PC-9 (cell line): ENCODE results near the gene ATP1B3.
A peak's percentile ranks its signal among the peaks of the same experiment; 100 is the strongest.

Experiments used
- EZH2 ChIP-seq: fragments of 200-600 bp; sonication (generic); IDR thresholded peaks from 2 replicates; pipeline ENCODE4 v1.8.0; 2017; ENCODE audit warnings: antibody characterized with exemption, low read depth
- TF ChIP-seq, protein P1 (sequence below): fragments of 200-600 bp; sonication (generic); conservative IDR thresholded peaks from 2 replicates; pipeline ENCODE4 v1.6.1; 2017; ENCODE audit warnings: mixed run types, antibody characterized with exemption, mild to moderate bottlenecking, moderate library complexity

DNA sequence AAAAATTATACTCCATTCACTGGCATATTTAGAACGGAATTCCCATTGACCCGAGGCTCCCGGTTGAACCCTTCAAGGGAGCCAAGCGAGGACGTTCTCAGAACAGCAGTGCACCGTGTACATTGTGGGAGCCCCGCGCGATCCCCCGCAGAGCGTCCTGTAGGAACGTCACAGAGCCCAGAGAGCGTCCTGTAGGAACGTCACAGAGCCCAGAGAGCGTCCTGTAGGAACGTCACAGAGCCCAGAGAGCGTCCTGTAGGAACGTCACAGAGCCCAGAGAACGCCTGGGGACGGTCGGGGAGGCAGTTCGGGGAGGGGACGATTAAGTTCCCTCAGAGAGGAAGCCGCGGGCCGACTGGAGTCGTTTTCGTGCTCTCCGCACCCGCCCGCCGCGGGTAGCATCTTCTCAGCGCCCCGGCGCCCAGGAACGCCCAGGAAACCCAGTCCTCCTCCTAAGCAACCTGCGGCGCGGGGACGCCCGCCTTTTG is 506 bp upstream of the ATP1B3 start:
- TF ChIP-seq, protein P1, sequence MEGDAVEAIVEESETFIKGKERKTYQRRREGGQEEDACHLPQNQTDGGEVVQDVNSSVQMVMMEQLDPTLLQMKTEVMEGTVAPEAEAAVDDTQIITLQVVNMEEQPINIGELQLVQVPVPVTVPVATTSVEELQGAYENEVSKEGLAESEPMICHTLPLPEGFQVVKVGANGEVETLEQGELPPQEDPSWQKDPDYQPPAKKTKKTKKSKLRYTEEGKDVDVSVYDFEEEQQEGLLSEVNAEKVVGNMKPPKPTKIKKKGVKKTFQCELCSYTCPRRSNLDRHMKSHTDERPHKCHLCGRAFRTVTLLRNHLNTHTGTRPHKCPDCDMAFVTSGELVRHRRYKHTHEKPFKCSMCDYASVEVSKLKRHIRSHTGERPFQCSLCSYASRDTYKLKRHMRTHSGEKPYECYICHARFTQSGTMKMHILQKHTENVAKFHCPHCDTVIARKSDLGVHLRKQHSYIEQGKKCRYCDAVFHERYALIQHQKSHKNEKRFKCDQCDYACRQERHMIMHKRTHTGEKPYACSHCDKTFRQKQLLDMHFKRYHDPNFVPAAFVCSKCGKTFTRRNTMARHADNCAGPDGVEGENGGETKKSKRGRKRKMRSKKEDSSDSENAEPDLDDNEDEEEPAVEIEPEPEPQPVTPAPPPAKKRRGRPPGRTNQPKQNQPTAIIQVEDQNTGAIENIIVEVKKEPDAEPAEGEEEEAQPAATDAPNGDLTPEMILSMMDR, result peak; percentile 45; the same call in 1 of the 2 replicates
- TF ChIP-seq EZH2, result no peak
